ENCODE measurements around the gene NUDCD3.

GRCh38 chr7:44486693-44487092 is 3.8 kb downstream of the NUDCD3 start:
- TF ChIP-seq GATA3 (IDR thresholded peaks at IDR 0.05; ENCODE audit: low read depth, low read length), result no peak
- no peak for TF ChIP-seq GATA2 (IDR thresholded peaks at IDR 0.05; ENCODE audit: low read depth, low read length)
